Measurements from ENCODE around the gene PTPRK. TPM values are rescaled to one million over a fixed set of nuclear protein-coding genes. Genes with fewer than 3 reads are reported as not detected.

PTPRK gene
- polyA plus RNA-seq, 1 donor (not counting 4 experiments of a cell fraction or from before 2014, with no cell fraction given): 52.7 TPM

DNA sequence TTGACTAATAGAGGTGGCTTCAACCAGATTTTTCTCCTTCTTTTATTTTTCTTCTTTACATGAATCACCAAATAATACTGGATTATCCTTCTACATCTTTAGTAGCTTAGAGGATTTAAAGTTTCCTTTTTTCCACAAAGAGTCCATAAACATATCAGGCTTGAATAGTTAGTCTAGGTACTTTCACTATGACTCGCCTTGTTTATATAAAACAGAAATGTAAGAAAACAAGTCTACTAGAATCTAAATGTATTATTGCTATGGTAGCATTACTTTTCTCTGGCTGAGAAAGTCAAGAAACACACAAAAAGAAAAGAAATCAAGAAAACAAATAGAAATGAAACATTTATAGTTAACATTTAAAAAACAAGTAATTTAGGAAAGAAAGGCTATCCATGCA is 215.2 kb downstream of the PTPRK start:
- no peak overlapping the region for H3K9ac ChIP-seq (ENCODE audit: control insufficient read depth, extremely low read depth, insufficient read depth, low read length)
- no peaks in the 10 kb centered on the region for H3K4me1 ChIP-seq (ENCODE audit: control insufficient read depth, extremely low read depth, insufficient read depth, low read length)
- DNase-seq (ENCODE audit: low read depth, low spot score): no peak
- no peaks in the 10 kb centered on the region for H3K9me1 ChIP-seq (ENCODE audit: control insufficient read depth, extremely low read depth, insufficient read depth, low read length)
- no peak overlapping the region for H3K27ac ChIP-seq (ENCODE audit: control insufficient read depth, insufficient read depth, low read length)
- no peaks in the 10 kb centered on the region for H3K27me3 ChIP-seq (ENCODE audit: control insufficient read depth, extremely low read depth, insufficient read depth, low read length)
- no peak for FAIRE-seq
- peaks cover 60% of the 10 kb centered on the region for H3K79me2 ChIP-seq (ENCODE audit: control insufficient read depth, insufficient read depth, low read length)
- H3K4me3 ChIP-seq (ENCODE audit: control insufficient read depth in 2 of 3, extremely low read depth in 1 of 3, insufficient read depth in 2 of 3, low read depth in 1 of 3, low read length in 3 of 3): no peak overlapping the region
- no peaks in the 10 kb centered on the region for H3K36me3 ChIP-seq (ENCODE audit: control insufficient read depth in 2 of 2, extremely low read depth in 1 of 2, insufficient read depth in 2 of 2, low read length in 2 of 2)
- no peaks in the 10 kb centered on the region for H3K9me3 ChIP-seq (ENCODE audit: control insufficient read depth, low read depth, low read length)
- no peaks in the 10 kb centered on the region for H4K20me1 ChIP-seq (ENCODE audit: control insufficient read depth, extremely low read depth, insufficient read depth, low read length)
- H3K4me2 ChIP-seq (ENCODE audit: control insufficient read depth, extremely low read depth, insufficient read depth, low read depth, low read length): no peak overlapping the region
- dilution Hi-C loops (cut with MboI; ENCODE audit: extremely low pct_ligation_motif_present, low sequenced_read_pairs): no loop called here
- no peak overlapping the region for H2AFZ ChIP-seq (ENCODE audit: control insufficient read depth, low read length)
- no peak for TF ChIP-seq EZH2 (IDR thresholded peaks at IDR 0.05; ENCODE audit: low read length)
- TF ChIP-seq, protein P1, sequence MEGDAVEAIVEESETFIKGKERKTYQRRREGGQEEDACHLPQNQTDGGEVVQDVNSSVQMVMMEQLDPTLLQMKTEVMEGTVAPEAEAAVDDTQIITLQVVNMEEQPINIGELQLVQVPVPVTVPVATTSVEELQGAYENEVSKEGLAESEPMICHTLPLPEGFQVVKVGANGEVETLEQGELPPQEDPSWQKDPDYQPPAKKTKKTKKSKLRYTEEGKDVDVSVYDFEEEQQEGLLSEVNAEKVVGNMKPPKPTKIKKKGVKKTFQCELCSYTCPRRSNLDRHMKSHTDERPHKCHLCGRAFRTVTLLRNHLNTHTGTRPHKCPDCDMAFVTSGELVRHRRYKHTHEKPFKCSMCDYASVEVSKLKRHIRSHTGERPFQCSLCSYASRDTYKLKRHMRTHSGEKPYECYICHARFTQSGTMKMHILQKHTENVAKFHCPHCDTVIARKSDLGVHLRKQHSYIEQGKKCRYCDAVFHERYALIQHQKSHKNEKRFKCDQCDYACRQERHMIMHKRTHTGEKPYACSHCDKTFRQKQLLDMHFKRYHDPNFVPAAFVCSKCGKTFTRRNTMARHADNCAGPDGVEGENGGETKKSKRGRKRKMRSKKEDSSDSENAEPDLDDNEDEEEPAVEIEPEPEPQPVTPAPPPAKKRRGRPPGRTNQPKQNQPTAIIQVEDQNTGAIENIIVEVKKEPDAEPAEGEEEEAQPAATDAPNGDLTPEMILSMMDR (optimal IDR thresholded peaks at IDR 0.05 in 1 of 3, IDR thresholded peaks at IDR 0.05 in 1 of 3, conservative IDR thresholded peaks at IDR 0.05 in 1 of 3; ENCODE audit: extremely low read depth in 1 of 3, insufficient read depth in 2 of 3, low read length in 3 of 3): no peak

DNA sequence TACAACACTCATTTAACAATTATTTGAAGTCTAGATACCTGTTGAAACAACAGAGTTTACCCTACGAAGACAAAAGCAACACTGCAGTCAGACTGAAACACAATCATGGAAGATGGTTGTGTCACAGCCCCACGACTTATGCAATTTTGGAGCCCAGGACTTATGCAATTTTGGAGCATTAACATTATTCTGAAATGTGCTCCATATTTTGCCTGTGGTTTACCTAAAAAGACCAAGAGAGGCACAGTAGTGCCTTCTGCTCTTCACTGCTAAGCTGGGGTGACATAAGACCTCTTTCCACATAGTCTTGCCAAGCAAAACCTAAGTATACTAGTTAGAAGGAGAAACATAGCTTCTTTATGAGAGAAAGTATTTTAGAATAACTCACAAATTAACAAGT is 216.5 kb downstream of the PTPRK start:
- Histone ChIP-seq H3K27me3 (ENCODE audit: control insufficient read depth, extremely low read depth, insufficient read depth, low read length) (no peaks in the 10 kb centered on the region), H3K9me3 (ENCODE audit: control insufficient read depth, low read depth, low read length) (no peaks in the 10 kb centered on the region), H3K9me1 (ENCODE audit: control insufficient read depth, extremely low read depth, insufficient read depth, low read length) (no peaks in the 10 kb centered on the region), H3K79me2 (ENCODE audit: control insufficient read depth, insufficient read depth, low read length) (peaks cover 49% of the 10 kb centered on the region), H3K4me2 (ENCODE audit: control insufficient read depth, extremely low read depth, insufficient read depth, low read depth, low read length) (no peak overlapping the region), H2AFZ (ENCODE audit: control insufficient read depth, low read length) (no peak overlapping the region), H4K20me1 (ENCODE audit: control insufficient read depth, extremely low read depth, insufficient read depth, low read length) (no peaks in the 10 kb centered on the region), H3K27ac (ENCODE audit: control insufficient read depth, insufficient read depth, low read length) (no peak overlapping the region), H3K36me3 (ENCODE audit: control insufficient read depth in 2 of 2, extremely low read depth in 1 of 2, insufficient read depth in 2 of 2, low read length in 2 of 2) (no peaks in the 10 kb centered on the region), H3K4me1 (ENCODE audit: control insufficient read depth, extremely low read depth, insufficient read depth, low read length) (no peaks in the 10 kb centered on the region), H3K9ac (ENCODE audit: control insufficient read depth, extremely low read depth, insufficient read depth, low read length) (no peak overlapping the region), H3K4me3 (ENCODE audit: control insufficient read depth in 2 of 3, extremely low read depth in 1 of 3, insufficient read depth in 2 of 3, low read depth in 1 of 3, low read length in 3 of 3) (no peak overlapping the region)
- FAIRE-seq: peak; percentile 59
- DNase-seq (ENCODE audit: low read depth, low spot score): no peak
- TF ChIP-seq EZH2 (IDR thresholded peaks at IDR 0.05; ENCODE audit: low read length): no peak
- TF ChIP-seq, protein P1 (optimal IDR thresholded peaks at IDR 0.05 in 1 of 3, IDR thresholded peaks at IDR 0.05 in 1 of 3, conservative IDR thresholded peaks at IDR 0.05 in 1 of 3; ENCODE audit: extremely low read depth in 1 of 3, insufficient read depth in 2 of 3, low read length in 3 of 3): no peak
- dilution Hi-C loops (cut with MboI; ENCODE audit: extremely low pct_ligation_motif_present, low sequenced_read_pairs): no loop called here

Measured in keratinocyte (primary cell).